AML-193 (cell line): Measurements from ENCODE around the gene ZNF641.
"Not testable (repeated sequence)": the region's sequence is repeated elsewhere in the genome, so short reads cannot be mapped to it uniquely, and the experiment has no call there.

Source experiments
- DNase-seq, 2 experiments: peaks; one replicate each; lab custom pipeline; 2025; lab: John Stamatoyannopoulos, UW

Gene ZNF641

DNA sequence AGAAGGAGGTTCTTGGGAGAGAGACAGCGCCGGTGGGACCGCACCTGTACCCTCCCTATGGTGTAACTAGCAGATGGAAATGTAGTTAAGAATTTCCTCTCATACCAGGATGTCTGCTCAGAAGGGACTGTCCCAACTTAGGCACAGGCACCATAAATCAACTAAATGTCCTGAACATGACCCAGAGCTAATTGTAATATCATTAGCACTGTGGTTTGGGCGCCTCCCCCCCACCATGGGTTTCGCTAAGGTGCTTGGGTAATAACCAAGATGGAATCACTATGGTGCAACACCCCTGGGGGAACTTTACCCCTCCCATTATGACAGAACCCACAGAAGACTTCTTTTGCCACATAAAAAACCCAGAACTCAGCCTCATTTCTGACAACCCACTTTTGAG lies 15.9 kb downstream of the ZNF641 start:
- DNase-seq: no peak

DNA sequence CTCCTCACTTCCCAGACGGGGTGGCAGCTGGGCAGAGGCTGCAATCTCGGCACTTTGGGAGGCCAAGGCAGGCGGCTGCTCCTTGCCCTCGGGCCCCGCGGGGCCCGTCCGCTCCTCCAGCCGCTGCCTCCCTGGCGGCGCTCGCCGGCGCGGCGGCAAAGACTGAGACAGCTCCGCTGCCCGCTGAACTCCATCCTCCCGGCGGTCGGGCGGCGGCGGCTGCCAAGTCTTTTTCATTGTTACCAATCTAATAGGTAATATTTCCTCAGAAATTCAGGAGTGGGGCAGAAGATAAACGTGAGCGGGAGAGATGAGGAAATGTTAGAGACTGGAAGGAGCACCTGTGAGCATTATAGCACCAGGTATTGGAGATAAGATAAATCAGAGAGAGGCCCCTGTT lies 17.0 kb downstream of the ZNF641 start:
- DNase-seq: not testable (repeated sequence)

DNA sequence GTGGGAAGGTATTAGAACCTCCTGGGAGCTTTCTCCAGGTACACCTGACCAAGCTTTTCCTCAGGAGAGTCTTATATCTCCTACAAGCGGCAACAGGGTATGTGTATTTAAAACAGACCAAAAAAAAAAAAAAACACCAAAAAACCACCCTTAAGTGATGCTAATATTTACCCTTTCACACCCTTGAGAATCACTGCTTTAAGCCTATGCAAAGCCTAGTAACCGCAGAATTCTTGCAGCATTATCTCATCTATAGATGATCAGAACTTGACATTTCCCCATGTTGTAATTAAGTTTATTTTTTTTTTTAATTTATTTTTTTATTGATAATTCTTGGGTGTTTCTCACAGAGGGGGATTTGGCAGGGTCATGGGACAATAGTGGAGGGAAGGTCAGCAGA lies 19.3 kb downstream of the ZNF641 start:
- DNase-seq: no peak

DNA sequence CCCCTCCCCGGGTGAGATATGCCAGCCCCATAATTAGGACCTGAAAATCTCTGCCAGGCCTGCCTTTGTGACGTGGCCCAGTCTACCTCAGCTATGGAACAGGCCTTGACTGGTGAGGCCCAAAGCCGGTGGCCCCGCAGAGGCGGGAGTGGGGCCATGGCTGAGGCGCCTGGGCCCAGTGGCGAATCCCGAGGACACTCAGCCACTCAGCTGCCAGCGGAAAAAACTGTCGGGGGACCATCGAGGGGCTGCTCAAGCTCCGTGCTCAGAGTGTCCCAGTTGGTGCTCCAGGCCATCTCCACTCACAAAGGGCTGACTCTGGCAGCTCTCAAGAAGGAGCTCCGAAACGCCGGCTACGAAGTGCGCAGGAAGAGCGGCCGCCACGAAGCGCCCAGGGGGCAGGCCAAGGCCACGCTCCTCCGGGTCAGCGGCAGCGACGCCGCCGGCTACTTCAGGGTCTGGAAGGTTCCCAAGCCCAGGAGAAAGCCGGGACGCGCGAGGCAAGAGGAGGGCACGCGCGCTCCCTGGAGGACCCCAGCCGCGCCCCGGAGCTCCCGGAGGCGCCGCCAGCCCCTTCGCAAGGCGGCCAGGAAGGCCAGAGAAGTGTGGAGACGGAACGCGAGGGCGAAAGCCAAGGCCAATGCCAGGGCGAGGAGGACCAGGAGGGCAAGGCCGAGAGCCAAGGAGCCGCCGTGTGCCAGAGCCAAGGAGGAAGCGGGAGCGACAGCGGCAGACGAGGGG lies 21.4 kb downstream of the ZNF641 start:
- DNase-seq: no peak

DNA sequence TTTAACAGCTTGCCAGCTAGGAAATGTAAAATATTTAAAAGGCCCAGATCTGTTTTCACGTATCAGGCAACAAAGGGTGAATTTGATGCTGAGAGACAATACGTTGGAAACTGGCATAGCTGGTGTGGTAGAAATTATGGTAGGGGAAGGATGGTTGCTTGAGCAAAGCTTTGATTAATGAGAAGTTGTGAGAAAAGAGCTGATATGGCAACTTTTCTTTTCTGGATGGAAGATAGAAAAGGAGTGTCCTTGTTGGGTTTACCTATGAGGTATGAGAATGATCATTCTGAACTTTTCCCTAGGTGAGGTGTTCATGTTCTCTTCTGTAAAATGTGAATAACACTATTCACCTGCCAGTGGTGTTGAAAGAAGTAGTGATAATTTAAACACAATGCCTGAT lies 34.2 kb downstream of the ZNF641 start:
- DNase-seq: no peak

DNA sequence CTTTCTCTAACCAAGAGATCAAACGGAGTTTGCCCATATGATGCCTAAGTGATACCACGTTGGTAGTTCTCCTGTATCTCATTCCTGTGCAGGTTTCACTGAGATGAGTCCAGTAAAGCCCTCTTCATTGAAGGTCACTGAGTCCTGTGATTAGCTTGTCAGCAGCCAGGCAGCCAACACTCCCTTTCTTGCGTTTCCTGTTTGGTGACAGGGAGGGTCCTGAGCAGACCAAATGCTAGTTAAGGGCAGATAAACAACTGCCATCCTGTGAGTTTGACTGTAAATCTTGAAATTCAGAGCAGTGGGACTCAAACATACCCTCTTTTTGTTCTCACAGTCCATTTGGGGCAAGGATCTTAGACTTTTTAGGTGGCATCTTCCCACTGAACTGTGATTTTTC lies 39.4 kb downstream of the ZNF641 start:
- no peak for DNase-seq

DNA sequence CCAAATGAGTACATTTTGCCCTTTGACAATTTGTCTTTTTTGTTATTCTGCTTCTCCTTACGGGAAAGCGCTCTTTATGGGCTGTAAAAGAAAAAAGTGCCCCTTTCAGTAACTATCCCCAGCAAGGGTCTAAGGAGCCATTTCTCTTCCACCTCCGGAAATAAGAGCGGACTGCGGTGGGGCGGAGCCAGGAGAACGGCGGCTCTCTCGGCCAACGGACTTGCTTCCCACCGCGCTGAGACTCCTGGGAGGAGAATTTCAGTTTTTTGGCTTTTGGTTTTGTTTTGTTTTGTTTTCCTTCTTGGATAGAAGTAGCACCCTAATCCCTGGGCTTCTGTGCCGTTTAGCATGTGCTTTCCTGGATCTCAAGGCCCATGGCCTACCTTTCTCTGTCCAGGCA lies 43.5 kb downstream of the ZNF641 start:
- no peak for DNase-seq

DNA sequence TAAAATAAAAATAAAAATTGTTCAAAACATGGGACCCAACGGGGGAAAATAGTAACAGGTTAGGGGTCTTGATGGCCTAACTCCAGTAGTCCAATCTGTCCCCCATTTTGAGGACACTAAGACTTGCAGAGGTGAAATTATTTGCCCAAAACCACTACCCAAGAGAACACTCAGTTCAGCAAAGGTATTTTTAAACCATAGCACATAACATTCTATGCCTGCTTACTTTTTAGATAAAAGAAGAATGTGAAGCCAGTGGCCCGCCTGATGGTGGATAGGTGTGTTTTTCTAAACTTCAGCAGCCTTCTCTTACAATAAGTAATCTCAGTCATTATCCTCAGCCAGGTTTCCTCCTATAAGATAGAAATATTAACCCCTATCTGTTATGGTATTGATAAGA lies 45.5 kb downstream of the ZNF641 start:
- no peak for DNase-seq

DNA sequence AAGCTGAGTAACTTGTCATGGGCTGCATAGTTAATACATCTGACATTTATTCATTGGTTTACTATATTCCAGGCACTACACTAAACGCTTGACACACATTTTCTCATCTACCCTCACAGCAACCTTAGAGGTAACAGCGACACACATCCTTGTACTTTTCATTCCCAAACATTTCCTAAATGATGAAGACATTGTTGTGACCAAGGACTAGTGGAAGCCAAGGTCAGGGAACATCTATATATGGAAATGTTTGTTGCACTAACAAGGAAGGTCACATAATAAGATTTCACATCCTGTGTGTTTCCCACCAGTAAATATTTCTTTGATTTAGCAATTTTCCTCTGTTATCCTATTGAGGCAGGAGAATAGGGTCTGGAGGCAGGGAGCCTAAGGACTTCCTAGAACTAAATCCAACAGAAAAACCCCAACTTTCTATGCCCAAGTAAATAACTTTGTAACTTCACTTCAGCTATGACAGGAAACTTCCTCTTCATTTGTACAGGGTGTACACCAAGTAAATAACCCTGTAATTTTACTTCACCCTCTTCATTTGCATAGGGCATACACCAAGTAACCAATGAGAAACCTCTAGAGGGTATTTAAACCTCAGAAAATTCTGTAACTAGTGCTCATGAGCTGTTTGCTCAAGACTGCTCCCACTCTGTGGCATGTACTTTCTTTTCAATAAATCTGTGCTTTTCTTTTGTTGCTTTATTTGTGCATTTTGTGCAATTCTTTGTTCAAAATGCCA lies 48.4 kb downstream of the ZNF641 start:
- DNase-seq: no peak

DNA sequence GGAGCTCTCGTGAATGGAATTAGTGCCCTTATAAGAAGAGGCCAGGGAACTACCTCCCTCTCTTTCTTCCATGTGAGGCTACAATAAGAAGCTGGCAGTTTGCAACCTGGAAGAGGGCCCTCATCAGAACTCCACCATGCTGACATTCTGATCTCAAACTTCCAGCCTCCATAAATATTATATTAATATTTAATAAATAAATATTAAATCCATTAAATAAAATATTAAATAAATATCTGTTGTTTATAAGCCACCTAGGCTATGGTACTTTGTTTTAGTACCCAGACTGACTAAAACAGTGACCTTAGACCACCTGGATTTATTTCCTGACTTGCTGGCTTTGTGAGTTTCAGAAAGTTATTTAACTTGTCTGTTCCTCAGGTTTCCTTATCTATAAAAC lies 49.9 kb downstream of the ZNF641 start:
- no peak for DNase-seq

DNA sequence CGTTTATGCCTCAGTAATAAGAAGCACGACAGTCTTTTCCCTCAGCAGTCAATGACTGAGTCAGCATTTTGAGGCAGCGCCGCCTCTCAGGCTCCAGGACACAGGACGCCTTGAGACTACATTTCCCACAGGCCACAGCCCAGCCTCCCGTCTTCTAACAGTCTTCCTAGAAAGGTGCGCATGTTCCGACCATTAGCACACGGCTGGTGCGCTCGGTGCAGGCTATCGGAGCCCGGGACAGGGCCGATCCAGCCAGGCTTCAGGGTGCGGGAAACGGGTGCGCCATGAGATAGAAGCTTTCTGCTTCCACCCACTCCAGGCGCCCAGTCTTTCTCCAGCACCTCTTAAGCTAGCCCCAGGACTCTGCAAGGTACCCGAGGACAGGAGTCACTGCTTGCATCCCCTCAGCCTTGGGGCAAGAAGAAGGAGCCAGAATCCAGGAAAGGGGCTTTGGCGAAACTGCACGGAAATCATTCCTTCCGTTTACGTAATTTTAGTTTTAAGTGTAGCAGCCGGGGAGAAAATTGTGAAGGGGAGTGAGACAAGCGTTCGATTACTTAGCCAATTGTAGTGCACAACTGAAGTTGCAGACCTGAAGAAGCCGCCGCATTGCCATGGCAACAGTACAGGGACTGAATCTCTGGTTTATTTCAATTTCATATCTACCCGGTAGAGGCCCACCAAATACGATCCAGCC lies 54.0 kb downstream of the ZNF641 start:
- DNase-seq: no peak

DNA sequence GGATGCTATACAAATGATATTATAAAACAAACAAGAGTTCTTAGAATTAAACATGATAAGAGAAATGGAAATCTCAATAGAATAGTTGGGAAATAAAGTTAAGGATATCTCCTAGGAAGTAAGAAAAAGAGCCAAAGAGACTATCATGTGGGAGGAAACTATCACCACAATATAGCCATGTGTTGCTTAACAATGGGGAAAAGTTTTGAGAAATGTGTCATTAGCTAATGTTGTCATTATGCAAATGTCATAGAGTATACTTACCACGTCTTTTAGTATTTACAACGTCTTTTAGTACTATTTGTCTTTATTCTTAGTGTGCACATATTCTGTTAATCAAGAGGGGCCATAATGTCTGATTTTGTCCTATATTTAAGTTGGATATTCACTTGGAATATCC lies 58.7 kb downstream of the ZNF641 start:
- no peak for DNase-seq

DNA sequence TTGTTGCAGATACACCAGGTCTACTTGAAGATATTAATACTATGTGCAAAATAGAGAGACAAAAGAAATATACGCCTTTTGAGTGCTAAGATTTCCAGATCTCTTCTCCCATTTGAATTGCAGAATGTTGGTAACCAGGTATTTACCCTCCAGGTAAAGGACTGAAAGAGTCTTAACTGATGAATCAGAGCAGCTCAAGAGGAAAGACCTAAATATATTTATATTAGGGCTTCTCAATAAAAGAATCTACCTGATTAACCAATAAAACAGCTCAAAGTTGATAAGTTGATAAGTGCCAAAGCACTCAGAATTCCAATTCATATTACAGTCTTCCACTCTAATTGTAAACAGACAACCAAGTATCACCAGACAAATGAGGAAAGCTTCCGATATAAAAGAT lies 59.2 kb downstream of the ZNF641 start:
- no peak for DNase-seq

DNA sequence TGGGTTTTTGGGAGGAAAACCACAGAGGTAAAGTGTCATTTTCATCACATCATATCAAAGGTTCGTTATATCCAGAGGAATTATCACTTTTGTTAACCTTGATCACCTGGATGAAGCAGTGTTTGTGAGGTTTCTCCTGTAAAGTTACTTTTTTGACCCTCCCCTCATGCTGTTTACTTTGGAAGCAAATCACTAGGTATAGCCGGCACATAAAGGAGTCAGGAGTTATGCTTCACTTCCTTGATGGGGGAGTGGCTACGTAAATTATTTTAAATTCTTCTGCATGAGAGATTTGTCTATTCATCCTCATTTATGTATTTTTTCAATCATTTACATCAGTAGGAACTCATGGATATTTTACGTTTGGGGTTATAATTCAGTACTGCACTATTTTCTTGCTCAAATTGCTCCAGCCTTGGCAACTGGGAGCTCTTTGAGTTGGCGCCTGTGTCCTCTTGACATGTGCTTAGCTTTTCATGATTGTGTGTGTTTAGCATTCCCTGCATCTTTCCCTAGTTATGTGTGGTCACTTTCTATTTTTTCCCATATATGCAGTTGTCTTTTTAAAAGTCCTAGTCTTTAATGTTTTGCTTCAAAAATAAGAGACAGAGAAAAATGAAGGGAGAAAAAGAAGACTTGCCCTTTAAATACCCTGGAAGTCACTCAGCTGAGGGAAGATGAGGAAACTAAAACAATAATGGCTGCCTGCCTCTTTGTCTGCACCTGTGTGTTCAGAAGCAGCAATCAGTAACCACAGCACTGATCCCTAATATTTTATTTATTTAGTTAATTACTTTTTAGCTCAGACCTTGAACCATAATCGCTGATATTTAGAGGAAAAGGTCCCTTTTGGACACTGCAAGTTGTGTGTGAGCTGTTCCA lies 62.1 kb downstream of the ZNF641 start:
- DNase-seq: no peak
